Fibroblast of the aortic adventitia (primary cell): ENCODE results near the gene CRHR1. TPM values are rescaled to one million over a fixed set of nuclear protein-coding genes. Genes with fewer than 3 reads are reported as not detected.
A peak's percentile ranks its signal among the peaks of the same experiment; 100 is the strongest.

Source experiments
- DNase-seq: peaks from one replicate; pipeline ENCODE4 v3.0.0-alpha.2; 2010; ENCODE audit warnings: low read depth
- H3K4me3 ChIP-seq: 2 replicates; pipeline ENCODE4 v1.5.1; 2011; ENCODE audit warnings: low read depth, mild to moderate bottlenecking, control low read depth, low read length, moderate library complexity
- CTCF ChIP-seq: IDR thresholded peaks from 2 replicates; pipeline ENCODE4 v1.5.1; 2011; ENCODE audit warnings: mild to moderate bottlenecking, low read length, control low read depth, inconsistent platforms; ENCODE audit not compliant: insufficient read depth
- total RNA-seq: library from RNA; depleted of rRNA; stranded (reverse); fragments of >200 nt; gene quantifications from 2 replicates; pipeline ENCODE4 v1.2.3, GENCODE V29; 2012; ENCODE audit warnings: low replicate concordance

CRHR1 gene
- total RNA-seq, 1 donor: not detected

- no peak overlapping the region for H3K4me3 ChIP-seq
- TF ChIP-seq CTCF: no peak
- no peak for DNase-seq
Observed at GRCh38 chr17:45787044-45787443, 2.9 kb downstream of the CRHR1 start.

- TF ChIP-seq CTCF: no peak
- H3K4me3 ChIP-seq: no peak overlapping the region
- no peak for DNase-seq
Observed at GRCh38 chr17:45787656-45788055, 3.5 kb downstream of the CRHR1 start.

- no peak for DNase-seq
- no peak overlapping the region for H3K4me3 ChIP-seq
- TF ChIP-seq CTCF: no peak
Observed at GRCh38 chr17:45788057-45788456, 3.9 kb downstream of the CRHR1 start.

- no peak overlapping the region for H3K4me3 ChIP-seq
- DNase-seq: no peak
- no peak for TF ChIP-seq CTCF
Observed at GRCh38 chr17:45789874-45790273, 5.8 kb downstream of the CRHR1 start.

GRCh38 chr17:45790296-45790922, 6.3 kb downstream of the CRHR1 start:
- H3K4me3 ChIP-seq: no peak overlapping the region
- DNase-seq: peak; percentile 1
- no peak for TF ChIP-seq CTCF

GRCh38 chr17:45791041-45791582, 7.0 kb downstream of the CRHR1 start:
- no peak overlapping the region for H3K4me3 ChIP-seq
- TF ChIP-seq CTCF: no peak
- DNase-seq: no peak

- H3K4me3 ChIP-seq: no peak overlapping the region
- DNase-seq: no peak
- no peak for TF ChIP-seq CTCF
Observed at GRCh38 chr17:45791935-45792334, 7.8 kb downstream of the CRHR1 start.
